Raji (cell line): ENCODE measurements around the gene ZNF33A.

Experiments used
- POLR2A ChIP-seq: IDR thresholded peaks from 2 replicates; pipeline ENCODE4 v1.6.1; 2011; ENCODE audit warnings: low read depth, low read length, control low read depth; ENCODE audit not compliant: insufficient read depth

Gene ZNF33A

DNA sequence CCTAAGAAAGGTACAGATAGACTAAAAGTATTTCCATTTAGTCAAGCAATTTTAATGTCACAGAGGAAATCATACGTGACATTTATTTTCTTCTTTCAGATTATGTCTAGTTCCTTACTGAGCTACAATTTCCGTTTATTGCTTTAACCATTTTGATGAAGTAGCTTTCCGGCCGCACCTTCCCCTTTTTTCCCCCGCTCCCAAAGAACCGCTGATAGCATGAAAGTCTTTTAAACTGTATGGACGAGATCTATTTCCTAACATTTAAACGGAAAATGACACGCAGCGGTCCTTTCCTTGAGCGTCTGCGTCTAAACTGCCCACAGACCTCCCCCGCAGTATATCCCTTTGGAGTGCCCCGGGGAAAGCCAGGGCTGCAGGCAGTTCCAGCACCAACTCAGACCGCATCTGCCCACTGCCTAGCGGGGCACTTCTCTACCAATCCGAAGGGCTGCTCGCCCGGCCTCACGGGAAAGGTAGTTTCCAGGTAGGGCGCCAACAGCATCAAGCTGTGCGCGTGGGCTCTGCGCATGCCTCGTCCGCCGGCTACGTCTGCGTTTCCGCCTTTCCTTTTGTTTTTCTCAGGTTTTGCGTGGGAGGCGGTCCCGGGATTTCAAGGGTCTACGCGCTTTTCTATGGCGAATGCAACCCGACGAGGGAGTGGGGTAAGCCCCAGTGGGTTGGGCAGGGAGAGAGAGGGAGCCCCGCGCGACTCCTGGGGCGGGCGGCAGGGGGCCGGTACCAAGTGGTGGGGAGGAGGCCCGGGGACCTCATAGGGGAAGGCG, at the start of gene ZNF33A:
ZNF33A (plus strand) TSS at position 557 of the 785 bp plus-strand sequence. CDS start 1,667 bp downstream, outside the sequence.
- peak; percentile 51; the same call in 1 of the 2 replicates for TF ChIP-seq POLR2A

DNA sequence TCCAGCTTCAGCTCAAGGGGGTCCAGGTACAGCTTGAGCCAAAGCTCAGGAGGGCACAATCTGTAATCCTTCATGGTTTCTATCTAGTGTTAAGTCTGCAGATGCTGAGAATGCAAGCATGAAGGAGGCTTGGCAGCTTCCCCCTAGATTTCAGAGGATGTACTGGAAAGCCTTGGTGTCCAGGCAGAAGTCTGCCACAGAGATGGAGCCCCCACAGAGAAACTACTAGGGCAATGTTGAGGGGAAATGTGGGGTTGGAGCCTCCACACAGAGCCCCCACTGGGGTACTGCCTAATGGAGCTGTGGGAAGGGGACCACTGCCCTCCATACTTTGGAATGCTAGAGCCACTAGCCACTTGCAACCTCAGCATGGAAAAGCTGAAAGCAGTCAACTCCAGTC, 45.5 kb upstream of the ZNF33A start:
- TF ChIP-seq POLR2A = no peak

DNA sequence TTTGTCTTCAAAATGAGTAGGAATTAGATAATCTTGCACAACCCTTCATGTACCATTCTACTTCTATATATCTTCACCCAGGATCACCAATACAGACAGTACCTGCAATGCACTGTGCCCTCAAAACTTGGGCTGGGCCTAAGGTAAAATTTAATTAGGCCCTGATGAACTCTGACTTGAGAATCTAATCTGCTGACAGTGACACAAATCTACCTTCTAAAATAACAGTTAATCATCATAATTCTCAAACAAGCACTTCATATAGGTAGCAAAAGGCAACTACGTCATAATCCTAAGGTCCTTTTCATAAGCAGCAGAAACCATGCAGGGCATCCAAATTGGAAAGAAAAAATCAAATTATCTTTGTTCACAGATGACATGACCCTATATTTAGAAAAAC, 38.1 kb upstream of the ZNF33A start:
- no peak for TF ChIP-seq POLR2A

DNA sequence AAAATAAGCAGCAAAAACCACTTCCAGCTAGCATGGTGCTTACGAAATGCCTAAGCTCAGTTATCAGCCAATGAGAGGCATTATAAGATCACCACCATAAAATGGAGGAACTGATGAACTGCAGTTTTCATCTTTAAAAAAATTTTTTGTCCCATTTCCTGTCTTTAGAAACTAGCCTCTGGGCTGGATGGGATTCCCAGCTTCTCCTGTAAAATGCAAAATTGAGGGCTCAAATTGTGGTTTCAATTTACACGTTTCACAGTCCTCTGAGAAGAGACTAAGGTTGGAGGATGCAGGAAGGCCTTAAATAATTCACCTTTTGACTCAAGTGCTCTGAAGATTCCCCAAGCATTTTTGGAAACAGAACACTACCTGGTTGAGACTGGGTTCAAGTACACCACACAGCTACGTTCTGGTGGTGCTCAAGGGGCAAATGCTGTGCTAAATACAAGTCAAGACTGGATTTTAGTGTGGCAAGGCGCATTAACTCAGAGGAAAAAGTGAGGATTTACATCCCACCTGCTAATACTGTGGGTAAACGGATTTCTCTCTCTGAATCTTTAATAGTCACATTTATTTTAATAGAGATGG, 35.0 kb upstream of the ZNF33A start:
- TF ChIP-seq POLR2A = no peak

DNA sequence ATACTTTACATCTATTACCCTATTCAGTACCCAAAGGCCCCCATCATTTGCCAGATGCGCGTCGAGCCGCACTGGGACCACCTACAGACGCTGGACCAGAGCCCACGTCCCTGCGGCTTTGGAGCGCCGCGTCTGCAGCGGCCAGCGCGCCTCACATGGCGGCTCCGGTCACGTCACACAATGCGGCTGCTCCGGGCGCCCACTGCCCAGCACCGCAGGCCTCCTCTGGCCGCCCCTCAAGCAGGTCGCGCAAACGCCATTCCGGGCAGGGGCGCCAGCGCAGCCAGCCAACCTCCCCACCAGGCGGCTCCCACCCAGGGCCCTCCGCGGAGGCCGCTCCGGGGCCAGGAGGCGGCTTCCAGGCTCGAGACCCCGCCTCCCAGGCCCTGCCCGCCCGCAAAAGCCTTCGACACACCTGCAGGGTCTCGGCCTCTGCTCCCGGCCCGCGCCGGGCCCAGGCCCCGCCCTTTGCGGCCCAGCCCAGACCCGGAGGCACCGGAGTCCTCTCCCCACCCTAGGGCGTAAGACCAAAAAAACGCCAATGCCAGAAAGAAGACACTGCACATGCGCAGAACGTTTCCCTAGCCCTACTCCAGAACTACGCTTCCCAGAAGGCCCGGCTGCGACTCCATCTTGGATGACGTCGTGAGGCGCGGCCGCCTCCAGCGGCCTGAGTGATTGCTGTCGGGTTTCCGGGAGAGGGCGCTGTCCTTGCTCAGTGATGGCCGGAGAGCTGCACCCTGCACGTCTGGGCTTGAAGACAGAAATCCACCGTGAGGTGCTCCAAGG, 34.2 kb upstream of the ZNF33A start, which contains the start of gene ZNF25:
ZNF25 (minus strand) TSS at position 557 of the 789 bp plus-strand sequence. CDS start 4,925 bp downstream, outside the sequence.
- peak; percentile 84 for TF ChIP-seq POLR2A

DNA sequence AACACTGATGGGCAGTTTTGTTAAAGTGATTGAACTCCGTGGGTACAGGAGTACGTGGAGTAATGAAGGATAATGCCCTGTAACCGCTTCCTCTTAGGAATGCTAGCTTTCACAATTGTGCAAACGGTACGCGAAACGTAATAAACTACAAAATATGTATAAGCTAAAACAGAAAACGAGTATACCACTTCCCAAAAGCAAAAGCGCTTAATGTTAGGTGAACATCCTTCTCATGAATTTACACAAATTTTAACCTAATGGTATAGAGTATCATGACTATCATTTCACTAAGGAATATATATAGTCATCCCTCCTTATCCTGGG, 33.6 kb upstream of the ZNF33A start:
- no peak for TF ChIP-seq POLR2A

DNA sequence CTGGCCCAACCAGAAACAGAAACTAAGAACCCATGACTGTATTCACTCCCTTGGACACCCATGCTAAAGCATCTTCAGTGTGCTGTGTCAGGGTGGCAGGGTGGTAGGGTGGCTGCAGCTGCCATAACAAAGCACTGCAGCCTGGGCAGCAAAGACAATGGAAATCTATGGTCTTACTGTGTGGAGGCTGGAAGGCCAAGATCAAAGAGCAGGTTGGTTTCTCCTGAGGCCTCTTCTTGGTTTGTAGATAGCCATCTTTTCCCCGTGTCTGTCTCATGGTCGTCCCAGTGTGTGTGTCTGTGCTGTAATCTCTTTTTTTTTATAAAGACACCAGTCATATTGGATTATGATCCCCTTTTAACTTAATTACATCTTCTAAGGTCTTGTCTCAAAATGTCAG, 18.8 kb upstream of the ZNF33A start:
- TF ChIP-seq POLR2A = no peak

DNA sequence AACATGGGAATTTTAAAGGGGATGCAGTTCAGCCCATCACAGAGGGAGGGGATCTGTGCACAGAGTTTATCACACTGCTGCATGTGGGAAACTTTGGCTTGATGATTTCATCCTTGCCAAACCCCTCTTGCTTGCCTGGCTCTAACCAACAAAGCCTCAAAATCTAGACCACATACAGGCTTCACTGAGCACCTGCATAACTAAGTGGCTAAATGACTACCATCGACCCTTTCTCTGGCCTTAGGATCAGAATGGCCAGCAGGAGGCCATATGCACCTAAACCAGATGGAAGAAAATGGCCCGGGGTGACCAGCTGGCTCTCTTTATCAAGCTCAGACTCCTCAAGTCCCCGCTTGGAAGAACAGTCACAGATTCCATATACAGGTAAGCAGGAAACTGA, 18.4 kb upstream of the ZNF33A start:
- TF ChIP-seq POLR2A = no peak

DNA sequence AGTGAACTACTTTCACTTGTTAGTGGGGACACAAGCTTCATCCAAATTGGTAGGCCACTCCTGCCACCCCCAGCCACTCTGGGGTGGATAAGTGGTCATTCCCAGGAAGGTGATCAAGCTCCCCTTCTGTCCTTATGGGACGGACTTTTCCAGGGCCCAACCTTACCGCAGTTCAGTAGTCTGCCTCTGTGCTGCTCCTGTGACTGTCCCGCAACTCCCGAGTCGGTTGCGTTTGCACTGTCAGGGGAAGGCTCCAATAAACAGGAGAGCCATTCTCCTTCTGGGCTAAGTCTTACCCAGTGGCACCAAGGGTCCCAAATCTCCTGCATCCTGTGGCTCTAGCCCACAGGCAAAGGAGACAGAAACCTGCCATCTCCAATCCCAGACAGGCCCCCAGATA, 7.4 kb upstream of the ZNF33A start:
- TF ChIP-seq POLR2A = no peak

DNA sequence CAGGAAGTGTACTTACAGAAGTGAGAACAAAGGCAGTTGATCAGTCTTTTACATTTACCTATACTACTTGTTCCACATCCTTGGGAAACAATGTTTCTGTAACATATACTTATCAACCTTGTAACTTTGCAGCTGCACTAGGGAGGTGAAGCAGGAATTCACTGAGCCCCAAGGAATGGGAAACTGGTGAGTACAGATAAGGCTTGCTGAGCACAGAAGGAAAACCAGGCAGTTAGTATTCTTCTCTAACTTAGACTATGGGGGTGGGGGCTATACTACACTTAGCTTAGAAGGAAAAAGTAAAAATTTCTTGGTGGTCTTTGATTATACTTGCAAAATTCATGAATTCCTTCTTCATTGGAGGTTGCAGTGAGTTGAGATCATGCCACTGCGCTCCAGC, 6.9 kb upstream of the ZNF33A start:
- no peak for TF ChIP-seq POLR2A

DNA sequence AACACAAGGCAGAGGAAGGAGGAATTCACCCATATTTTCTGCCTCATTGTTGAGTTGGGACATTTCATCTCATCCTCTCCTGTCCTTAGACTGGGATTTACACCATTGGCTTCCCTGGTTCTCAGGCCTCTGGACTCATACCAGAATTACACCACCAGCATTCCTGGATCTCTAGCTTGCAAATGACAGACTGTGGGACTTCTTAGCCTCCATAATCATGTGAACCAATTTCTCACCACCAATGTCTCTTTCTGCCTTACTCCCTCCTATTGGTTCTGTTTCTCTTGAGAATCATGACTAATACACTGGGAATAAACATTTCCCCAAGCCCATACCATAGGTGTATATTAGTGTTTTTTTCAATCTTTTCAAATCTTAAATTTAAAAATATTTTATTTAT, 2.9 kb upstream of the ZNF33A start:
- TF ChIP-seq POLR2A = no peak

DNA sequence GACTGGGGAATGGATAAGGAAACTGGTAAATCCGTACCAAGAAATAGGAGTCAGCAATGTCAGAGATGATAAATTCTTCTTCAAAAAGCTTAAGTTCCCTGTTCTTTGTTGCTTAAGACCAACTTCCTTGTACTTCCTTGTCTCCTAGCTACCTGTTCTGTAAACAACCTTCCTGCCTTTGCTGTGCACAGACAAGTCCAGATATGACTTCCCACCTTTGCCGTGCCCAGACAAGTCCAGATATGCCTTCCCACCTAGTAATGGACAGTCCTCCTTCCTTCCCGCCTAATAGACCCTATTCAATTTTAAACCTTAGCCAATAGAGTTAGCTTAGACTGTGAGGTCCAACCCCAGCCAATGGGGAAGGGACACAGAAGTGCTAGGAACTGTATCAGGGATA, 2.5 kb upstream of the ZNF33A start:
- no peak for TF ChIP-seq POLR2A

DNA sequence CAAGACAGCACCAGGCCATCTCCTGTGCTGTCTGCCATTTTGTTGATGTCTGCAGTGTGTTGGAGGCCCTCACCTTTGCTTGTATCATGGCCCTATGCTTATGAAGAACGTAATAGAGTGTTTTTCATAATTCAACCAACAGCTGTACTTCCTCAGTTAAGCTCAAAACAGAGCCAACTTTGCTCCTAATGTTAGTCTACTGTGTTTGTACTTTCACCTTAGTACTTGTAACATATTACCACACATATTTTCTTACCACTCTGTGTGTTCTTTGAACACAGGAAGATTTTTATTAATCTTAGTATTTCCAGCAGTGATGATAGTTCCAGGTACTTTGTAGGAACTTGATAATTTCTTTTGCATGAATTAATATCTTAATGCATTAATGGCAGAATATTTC, 5.9 kb downstream of the ZNF33A start:
- no peak for TF ChIP-seq POLR2A

DNA sequence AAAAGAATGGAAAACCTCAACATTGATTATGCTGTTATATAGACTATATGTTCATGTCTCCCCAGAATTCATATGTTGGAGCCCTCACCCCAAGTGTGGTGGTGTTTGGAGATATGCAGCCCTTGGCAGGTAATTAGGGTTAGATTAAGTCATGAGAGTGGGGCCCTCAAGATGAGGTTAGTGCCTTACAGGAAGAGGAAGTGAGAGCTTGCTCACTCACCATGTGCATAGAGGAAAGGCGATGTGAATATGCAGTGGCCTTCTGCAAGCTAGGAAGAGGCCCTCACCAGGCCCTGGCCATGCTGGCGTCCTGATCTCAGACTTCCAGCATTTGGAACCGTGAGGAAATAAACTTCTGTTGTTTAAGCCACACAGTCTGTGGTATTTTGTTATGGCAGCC, 14.8 kb downstream of the ZNF33A start:
- TF ChIP-seq POLR2A = peak; percentile 23; the same call in 1 of the 2 replicates

DNA sequence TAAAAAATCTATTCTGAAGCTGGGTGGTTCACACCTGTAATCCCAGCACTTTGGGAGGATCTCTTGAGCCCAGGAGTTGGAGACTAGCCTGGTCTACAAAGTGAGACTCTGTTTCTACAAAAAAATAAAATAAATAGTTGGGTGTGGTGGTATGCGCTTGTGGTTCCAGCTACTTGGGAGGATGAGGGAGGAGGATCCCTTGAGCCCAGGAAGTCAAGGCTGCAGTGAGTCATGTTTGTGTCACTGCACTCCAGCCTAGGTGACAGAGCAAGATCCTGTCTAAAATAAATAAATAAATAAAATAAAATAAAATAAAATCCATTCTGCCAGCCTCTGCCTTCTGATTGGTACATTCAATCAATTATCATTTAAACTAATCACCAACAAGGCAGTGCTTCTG, 17.5 kb downstream of the ZNF33A start:
- no peak for TF ChIP-seq POLR2A

DNA sequence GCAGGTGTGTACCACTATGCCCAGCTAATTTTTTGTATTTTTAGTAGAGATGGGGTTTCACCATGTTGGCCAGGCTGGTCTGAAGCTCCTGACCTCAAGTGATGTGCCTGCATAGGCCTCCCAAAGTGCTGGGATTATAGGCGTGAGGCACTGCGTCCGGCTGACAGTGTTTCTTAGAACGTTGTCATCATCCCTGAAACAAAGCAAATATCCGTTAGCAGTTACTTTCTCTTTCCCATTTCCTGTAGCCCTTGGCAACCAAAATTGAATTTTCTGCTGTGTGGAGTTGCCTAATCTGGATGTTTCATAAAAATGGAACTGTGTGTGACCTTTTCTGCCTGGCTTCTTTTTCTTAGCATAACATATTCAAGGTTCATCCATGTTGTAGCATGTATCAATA, 22.4 kb downstream of the ZNF33A start:
- no peak for TF ChIP-seq POLR2A
